Measurements from ENCODE around the gene MEG3. TPM values are rescaled to one million over a fixed set of nuclear protein-coding genes. Genes with fewer than 3 reads are reported as not detected.

MEG3 gene
- total and polyA plus RNA-seq, 9 of the 15 experiments (the other 6 are each of a cell fraction or from before 2014, with no cell fraction given): 0.10 to 5.3 (median 1.0) TPM; not detected in 1

DNA sequence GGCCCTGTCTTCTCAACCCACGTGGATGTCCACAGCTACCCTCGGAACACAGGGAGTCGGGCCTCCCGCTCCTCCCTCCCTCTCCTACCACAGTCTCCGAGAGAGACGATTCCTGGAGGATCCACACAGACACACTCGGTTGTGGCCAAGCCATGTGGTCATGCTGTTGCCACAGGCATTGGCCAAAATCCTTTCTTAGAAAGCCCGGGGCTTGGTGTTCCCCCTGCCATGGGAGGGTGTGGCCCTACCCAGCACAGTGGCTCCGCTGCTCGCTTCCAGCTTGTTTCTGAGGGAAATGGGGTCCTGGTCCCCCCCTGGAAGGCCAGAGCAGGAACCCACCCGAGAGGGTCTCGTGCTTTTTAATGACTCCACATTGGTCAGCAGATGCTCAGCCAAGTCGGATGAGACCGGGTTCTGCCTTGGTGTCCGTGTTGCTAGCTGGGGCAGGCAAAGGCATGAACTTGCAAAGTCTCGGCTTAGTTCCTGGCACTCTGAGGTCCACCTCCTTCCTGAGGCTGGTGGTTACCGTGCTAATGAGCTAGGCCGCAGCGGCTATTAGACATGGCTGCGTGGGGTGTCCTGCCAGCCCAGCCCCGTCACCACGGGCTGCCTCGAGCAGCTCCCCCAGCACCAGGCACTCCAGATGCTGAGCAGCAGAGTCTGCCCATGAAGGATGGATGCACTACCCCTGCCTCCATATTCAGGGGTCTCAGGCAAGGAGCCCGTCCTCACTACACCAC is 46.8 kb upstream of the MEG3 start:
- no peaks in the 10 kb centered on the region for H3K9me1 ChIP-seq (ENCODE audit: control insufficient read depth, insufficient read depth, low read length)
- 84% methylated on average over 9 of the region's 24 CpGs for WGBS (ENCODE audit: insufficient coverage, low coverage, missing lambda C conversion rate)
- H3K9ac ChIP-seq (ENCODE audit: insufficient read depth in 1 of 2, low read depth in 2 of 2, low read length in 2 of 2): peak overlapping the region in 1 of 2 experiments; percentile 13; a peak in 2 of 4 replicates
- no peaks in the 10 kb centered on the region for H3K9me3 ChIP-seq (replicated peaks; ENCODE audit: control insufficient read depth, insufficient read depth, low read depth, low read length)
- in situ Hi-C loops (cut with MboI) (no loop called here), intact Hi-C loops (cut with micrococcal nuclease) (no loop called here)
- FAIRE-seq: no peak
- CTCF ChIA-PET (ENCODE audit: low intra/inter-chr PET ratio): no interaction called here
- ATAC-seq: no peak
- no peak overlapping the region for H3K4me2 ChIP-seq (ENCODE audit: insufficient read depth, low read length)
- POLR2A ChIA-PET: interaction anchor here (1.1 kb wide), 1 partner anchor 9 kb away, joined by 4 read pairs; no protein-coding TSS in a partner anchor
- H4K20me1 ChIP-seq (replicated peaks; ENCODE audit: control insufficient read depth, insufficient read depth, low read length): no peaks in the 10 kb centered on the region
- H2AFZ ChIP-seq (ENCODE audit: low read depth, low read length): 0 out of 2 replicates have a peak overlapping the region, but pooled peaks have one; percentile 2
- H3K79me2 ChIP-seq (ENCODE audit: control insufficient read depth, insufficient read depth, low read length): no peaks in the 10 kb centered on the region
- no peak overlapping the region for H3K4me3 ChIP-seq
- no peak for DNase-seq (ENCODE audit: extremely low read depth in 1 of 4, low spot score in 3 of 4)
- no peak overlapping the region for H3K27ac ChIP-seq (ENCODE audit: extremely low read depth, low read depth, low read length)
- H3K4me1 ChIP-seq (replicated peaks in 1 of 2; ENCODE audit: control insufficient read depth in 2 of 2, insufficient read depth in 2 of 2, low read length in 2 of 2): peaks cover 8 to 46% of the 10 kb centered on the region in 2 experiments; a peak in 4 of 5 replicates
- no TSS peak for BruUV-seq (replicated peaks)
- H3K27me3 ChIP-seq (ENCODE audit: control insufficient read depth in 2 of 2, insufficient read depth in 2 of 2, low read length in 2 of 2): no peaks in the 10 kb centered on the region
- TF ChIP-seq ZNF253 (CRISPR knock-in tag; conservative IDR thresholded peaks at IDR 0.05) (no peak), HNRNPLL (IDR thresholded peaks at IDR 0.05; ENCODE audit: low read depth, low read length, poor library complexity, severe bottlenecking) (no peak), GTF2E2 (tag; IDR thresholded peaks at IDR 0.05) (no peak), POLR2AphosphoS2 (IDR thresholded peaks at IDR 0.05; ENCODE audit: low read length) (no peak), ILF3 (IDR thresholded peaks at IDR 0.05; ENCODE audit: borderline replicate concordance) (no peak), BDP1 (IDR thresholded peaks at IDR 0.05; ENCODE audit: insufficient read depth, insufficient read length) (no peak), EP300 (IDR thresholded peaks at IDR 0.05; ENCODE audit: low read length) (no peak), SAFB (IDR thresholded peaks at IDR 0.05; ENCODE audit: borderline replicate concordance, low read depth, low read length) (no peak), ZNF347 (CRISPR knock-in tag; IDR thresholded peaks at IDR 0.05; ENCODE audit: low read depth) (no peak), STAT5A (IDR thresholded peaks at IDR 0.05; ENCODE audit: borderline replicate concordance, low read length) (no peak), XRCC3 (IDR thresholded peaks at IDR 0.05) (no peak), ZEB2 (IDR thresholded peaks at IDR 0.05) (no peak), CBX3 (IDR thresholded peaks at IDR 0.05; ENCODE audit: borderline replicate concordance in 1 of 2, low read length in 2 of 2) (no peak), ZNF644 (tag; IDR thresholded peaks at IDR 0.05; ENCODE audit: low read depth) (no peak), HIVEP1 (CRISPR knock-in tag; IDR thresholded peaks at IDR 0.05) (no peak), IFI16 (CRISPR knock-in tag; IDR thresholded peaks at IDR 0.05) (no peak)
- TF ChIP-seq, protein P1, sequence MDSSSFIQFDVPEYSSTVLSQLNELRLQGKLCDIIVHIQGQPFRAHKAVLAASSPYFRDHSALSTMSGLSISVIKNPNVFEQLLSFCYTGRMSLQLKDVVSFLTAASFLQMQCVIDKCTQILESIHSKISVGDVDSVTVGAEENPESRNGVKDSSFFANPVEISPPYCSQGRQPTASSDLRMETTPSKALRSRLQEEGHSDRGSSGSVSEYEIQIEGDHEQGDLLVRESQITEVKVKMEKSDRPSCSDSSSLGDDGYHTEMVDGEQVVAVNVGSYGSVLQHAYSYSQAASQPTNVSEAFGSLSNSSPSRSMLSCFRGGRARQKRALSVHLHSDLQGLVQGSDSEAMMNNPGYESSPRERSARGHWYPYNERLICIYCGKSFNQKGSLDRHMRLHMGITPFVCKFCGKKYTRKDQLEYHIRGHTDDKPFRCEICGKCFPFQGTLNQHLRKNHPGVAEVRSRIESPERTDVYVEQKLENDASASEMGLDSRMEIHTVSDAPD (CRISPR knock-in tag; IDR thresholded peaks at IDR 0.05): no peak
- TF ChIP-seq, protein P2, sequence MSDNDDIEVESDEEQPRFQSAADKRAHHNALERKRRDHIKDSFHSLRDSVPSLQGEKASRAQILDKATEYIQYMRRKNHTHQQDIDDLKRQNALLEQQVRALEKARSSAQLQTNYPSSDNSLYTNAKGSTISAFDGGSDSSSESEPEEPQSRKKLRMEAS (CRISPR knock-in tag; IDR thresholded peaks at IDR 0.05): no peak
- H3K36me3 ChIP-seq (ENCODE audit: control insufficient read depth, insufficient read depth, low read length): no peaks in the 10 kb centered on the region

All from K562 (cell line).